LHCN-M2 (cell line): ENCODE results near the gene ALLC. TPM values are rescaled to one million over a fixed set of nuclear protein-coding genes. Genes with fewer than 3 reads are reported as not detected.

Experiments used
- DNase-seq: peaks from one replicate; pipeline ENCODE4 v3.0.0-alpha.2; 2012; ENCODE audit warnings: low read depth
- total RNA-seq: library from RNA; depleted of rRNA; stranded (reverse); fragments of >200 nt; gene quantifications from 2 replicates; pipeline ENCODE4 v1.2.3, GENCODE V29; 2014

ALLC gene
- total RNA-seq, 1 experiment from 2014 or later = not detected

DNA sequence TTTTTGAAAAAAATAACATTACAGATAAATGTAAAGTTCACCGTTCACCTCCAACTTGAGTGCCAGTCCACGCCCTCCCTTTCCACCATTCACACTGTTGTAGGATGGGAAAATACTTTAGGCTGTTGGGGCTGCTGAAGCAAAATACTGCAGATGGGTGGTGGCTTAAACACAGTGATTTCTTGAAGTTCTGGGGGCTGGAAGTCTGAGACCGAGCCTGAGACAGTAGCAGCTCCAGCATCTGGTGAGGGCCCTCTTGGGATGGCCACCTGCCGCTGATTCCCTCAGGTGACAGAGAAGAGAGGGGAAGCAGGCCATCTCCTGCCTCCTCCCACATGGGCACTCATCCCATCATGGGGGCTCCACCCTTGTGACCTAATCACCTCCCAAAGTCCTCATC is 17.7 kb downstream of the ALLC start:
- DNase-seq = no peak

DNA sequence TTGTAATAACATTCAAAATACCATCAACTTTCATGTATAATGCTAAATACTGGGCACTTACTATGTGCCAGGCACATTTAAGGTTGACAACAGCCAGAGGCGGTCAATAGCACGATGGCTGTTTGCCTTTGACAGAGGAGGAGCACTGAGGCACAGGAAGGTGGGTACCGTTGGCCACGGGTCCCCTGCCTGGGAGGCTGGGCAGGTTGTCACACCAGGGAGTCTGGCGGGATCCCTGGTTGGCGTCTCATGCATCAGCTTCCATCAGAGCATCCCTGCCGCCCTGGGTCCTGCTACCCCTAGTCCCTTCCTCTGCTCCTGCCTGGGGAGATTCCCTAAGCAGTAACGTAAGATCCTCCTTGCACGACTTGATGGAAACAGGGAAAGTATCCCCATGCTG is 19.4 kb downstream of the ALLC start:
- no peak for DNase-seq

DNA sequence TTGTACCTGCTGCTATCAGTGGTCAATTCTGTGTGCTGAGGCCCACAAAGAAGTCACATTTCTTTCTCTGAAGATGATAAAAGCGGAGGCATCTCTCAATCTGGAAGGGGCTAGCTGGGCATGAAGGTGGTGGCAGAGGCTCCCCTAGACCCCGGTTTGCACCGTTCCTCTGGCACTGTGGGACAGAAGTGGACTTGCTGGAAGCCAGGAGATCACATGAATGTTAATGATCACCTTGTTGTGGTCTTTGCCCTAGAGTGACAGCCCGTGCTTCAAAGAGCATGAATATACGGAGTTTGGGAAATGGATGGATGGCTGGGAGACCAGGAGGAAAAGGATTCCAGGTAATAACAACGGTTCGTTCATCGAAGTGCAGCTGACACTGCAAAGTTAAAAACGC is 20.2 kb downstream of the ALLC start:
- no peak for DNase-seq

DNA sequence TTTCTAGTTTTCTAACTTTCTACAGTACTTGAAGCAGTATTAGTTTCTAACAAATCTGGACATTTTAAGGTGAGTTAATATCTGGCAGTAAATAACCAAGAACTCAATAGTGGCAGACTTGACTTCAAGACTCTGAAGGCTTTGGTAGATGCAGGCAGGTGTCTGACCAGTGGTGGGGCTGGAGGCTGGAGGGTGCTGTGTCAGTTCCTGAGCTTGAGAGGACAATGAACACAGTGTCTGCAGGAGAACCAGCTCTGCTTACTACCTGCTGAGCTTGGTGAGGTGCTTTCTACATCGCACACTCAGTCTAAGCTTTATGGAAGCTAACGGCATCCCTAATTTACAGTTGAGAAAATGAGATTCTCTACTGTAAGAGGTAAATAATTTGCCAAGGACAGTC is 21.2 kb downstream of the ALLC start:
- DNase-seq = no peak

DNA sequence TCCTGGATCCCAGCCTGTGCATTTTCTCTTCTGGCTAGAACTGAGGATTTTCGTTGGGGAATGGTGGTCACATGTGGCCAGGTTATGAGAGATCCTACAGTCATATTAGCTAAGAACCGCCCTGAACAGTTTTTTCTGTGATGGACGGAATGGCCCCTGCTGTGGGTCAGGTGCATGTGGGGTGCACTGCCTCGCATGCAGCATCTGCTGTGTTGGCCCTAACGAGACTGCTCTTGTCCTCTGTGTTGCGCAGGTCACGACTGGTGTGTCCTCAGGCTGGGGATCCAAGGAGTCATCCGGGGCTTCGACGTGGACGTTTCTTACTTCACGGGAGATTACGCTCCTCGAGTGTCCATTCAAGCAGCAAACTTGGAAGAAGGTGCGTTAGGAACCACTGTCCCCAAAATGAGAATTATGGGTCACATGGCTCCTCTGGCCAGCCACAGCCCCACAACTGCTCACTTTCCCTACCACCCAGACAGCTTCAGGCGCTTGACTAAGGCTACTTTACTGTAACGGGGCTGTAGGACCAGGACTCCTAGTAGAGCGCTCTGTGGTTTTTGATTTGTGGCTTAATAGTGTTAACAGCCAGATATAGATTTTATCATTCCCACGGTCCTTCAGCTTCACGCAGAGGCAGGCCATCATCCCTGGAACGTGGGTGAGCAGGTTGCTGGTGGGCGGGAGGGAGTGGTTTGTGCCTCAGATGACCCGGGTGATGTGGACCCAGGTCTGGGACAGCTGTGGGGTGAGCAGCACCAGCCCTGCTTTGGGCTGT is 21.8 kb downstream of the ALLC start:
- no peak for DNase-seq

DNA sequence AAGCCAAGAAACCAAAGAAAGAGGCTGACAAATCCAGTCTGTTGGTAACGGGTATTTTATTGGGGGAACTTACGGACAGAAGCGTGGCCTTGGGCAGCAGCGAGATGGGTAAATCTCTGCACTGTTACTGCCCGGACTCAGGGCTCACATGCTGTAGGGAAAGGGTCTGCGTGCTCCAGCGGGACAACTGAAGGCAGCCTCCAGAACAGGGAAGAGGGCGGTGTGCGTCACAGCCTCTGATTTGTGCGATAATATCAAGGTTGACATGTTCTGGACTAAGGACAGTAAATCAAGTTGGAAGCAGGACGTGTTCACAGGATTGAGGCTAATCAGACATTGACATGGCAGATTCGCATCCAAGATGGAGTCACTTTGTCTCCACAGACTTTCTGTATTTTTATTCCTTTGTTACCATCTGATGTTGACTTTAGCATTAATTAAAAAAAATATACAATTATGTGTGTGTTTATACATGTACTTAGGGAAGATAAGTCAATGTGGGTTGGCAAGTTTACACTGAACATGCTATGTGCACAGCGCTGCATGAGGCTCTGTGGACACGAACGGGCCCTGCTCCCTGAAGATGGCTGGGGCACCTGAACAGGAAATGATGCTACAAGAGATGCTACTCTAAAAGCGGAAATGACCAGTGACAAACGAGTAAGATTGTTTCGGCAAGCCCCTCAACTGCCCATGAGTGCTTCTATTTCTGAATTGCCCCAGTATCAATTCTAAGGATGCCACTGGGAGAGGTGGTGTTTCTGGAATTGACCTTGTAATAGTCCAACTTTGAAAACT is 22.7 kb downstream of the ALLC start:
- no peak for DNase-seq

DNA sequence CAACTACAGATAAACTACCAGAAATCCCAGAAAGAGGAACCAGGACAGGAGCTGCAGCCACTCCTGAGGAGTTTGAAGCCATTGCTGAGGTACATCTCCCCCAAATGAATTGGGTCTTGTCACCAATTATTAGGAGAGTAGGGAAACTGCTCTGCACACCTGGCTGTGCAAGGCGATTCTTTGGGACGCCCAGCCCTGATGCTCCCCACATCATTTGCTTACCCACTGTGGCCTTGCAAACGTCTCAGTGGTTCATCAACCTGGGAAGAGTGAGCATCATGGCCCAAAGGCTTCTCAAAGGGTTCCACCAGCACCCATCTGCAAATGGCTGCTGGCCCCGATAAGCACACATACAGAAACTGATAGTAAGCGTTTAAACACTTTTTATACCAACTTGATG is 23.6 kb downstream of the ALLC start:
- no peak for DNase-seq

DNA sequence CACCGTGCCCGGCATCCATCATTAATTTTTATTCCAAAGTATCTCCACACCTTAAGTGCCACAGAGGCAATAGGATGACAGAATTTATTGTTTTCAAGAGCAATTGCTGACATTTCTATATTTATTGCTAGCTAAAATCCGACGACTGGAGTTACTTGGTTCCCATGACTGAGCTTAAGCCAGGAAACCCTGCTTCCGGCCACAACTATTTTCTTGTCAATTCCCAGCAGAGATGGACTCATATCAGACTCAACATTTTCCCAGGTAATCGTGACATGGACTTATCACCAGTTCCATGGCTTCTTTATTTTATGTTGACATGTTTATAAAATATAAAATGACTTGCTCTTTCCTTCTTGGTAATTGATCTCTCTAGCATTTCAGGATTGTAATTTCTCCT is 24.8 kb downstream of the ALLC start:
- DNase-seq = no peak

DNA sequence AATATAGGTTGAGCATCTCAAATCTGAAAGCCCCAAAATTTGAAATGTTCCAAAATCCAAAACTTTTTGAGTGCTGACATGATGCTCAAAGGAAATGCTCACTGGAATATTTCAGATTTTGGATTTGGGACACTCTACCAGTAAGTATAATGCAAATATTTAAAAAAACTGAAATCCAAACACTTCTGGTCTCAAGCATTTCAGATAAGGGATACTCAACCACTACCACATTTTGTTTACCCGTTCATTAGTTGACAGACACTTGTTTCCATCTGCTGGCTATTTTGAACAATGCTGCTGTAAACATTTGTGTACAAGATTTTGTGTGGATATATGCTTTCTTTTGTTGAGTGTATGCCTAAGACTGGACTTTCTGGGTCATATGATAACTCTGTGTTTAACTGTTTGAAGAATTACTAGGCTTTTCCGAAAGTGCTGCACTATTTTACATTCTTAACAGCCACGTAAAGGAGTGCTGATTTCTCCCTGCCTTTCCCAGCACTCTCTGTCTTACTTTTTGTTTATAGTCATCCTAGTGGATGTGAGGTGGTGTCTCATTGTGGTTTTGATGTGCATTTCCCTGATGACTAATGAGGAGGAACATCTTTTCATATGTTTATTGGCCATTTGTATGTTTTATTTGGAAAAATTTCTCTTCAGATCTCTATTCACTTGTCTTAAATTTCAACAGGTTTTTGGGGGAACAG is 25.9 kb downstream of the ALLC start:
- peak; percentile 7 for DNase-seq

DNA sequence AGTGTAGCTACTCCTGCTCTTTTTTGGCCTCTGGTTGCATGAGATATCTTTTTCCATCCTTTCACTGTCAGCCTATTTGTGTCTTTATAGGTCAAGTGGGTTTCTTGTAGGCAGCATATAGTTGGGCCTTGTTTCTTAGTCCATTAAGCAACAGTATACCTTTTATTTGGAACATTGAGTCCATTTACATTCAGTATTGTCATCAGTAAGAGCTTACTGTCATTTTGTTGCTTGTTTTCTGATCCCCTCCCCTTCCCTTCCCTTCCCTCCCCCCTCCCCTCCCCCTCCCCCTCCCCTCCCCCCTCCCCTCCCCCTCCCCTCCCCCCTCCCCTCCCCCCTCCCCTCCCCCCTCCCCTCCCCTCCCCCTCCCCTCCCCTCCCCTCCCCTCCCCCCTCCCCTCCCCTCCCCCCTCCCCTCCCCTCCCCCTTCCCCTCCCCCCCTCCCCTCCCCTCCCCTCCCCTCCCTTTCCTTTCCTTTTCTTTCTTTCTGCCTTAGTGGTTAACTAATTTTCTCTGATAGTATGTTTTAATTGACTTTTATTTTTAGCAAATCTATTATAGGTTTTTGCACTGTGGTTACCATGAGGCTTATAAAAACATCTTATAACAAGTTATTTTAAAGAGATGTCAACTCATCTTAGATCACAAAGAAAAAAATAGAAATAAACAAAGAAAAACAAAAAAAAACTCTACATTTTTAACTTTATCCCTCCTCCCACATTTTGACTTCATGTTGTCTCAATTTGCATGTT is 32.2 kb downstream of the ALLC start:
- DNase-seq = no peak

DNA sequence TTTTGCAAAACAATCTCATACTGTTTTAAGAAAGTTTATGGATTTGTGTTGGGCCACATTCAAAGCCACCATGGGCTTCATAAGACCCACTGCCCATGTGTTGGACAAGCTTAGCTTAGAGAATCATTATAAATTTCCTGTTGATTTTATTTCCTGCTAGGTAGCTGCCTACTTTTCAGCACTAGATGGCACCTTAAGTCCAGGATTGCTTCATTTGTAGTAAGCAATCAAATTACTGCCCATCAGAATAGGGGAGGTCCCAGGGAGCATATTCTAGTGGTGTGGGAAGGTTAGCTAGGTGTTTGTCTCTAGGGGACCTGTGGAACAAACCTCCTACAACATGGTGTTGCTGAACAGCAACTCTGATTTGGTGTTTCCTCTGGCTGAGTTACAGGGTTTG is 34.4 kb downstream of the ALLC start:
- DNase-seq = no peak

DNA sequence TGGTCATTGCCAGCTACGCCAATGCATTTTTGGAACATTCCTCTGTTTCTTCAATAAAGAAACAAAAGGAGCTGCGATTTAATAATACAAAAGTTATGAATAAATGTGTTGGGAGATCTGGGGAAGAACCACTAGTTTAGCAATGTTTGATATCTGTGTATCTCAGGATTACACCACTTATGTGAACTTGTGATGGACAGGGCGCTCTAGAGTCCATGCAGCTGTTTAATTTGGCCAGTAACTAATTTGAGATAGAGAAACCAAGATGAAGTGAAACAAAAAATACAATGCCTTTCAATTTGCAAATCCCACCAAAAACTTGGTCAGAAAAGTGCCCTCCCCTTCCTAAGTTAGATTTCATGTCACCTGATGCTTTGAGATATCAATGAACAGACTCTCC is 38.5 kb downstream of the ALLC start:
- no peak for DNase-seq

DNA sequence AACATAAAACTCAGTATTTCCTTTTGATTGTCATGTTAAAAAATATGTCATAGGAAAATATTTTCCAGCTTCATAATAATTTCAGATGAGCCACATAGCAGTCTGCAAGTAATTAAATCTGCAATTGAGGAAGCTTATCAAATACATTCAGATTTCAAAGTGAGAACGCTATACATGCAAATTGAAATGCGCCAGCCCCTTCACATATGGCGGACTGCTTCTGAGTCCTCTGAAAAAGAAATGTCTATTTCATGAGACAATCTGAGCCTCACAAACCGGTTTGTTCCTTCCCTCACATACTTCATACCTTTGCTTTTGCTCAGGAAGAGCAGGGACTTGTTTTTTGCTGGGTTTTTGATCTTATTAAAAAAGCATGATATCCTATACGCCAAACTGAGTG is 43.1 kb downstream of the ALLC start:
- no peak for DNase-seq

DNA sequence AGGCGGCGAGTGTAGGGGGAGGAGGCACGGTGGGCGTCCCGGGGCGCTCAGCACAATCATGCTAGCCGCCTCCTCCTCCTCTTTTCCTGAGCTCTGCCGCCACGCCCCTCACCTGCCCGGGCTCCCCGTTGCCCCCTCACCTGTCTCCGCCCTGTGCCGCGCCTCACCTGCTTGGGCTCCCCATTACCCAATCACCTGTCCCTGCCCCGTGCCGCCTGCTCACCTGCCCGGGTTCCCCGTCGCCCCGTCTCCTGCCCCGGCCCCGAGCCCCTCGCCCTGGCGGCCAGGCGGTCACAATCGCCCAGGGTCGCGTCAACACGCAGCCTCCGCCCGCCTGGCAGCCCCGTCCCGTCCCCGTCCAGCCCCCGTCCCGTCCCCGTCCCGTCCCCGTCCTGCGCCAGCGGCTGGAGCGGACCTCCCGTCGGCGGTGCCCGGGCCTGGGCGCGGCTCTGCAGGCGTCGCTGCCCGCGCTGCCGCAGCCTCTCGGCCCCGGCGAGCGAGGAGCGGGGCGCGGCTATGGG is 45.3 kb downstream of the ALLC start, which contains the start of gene DCDC2C:
Gene DCDC2C, plus strand, starts transcription at position 340 of the 521 bp plus-strand sequence. Its CDS starts 177 bp downstream, at position 517.
- no peak for DNase-seq

DNA sequence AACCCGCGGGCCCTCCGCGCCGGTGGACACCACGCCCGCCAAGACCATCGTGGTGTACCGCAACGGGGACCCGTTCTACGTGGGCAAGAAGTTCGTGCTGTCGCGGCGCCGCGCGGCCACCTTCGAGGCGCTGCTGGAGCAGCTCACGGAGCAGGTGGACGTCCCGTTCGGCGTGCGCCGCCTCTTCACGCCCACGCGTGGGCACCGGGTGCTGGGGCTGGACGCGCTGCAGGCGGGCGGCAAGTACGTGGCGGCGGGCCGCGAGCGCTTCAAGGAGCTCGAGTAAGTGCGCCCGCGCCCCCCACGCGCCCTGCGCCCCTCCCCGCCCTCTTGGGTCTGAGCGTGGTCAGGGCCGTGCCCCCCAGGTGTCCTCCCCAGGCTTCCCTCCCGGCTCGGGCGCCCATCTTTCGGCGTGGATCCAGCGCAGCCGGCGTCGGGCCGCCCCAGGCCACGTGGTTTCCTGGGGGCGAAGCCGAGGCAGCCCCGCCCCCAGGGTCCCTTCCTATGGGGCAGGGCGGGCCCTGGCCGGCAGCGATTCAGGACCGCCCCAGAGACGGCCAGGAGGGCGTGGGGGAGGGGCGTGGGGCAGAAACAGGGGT is 45.9 kb downstream of the ALLC start:
- no peak for DNase-seq

DNA sequence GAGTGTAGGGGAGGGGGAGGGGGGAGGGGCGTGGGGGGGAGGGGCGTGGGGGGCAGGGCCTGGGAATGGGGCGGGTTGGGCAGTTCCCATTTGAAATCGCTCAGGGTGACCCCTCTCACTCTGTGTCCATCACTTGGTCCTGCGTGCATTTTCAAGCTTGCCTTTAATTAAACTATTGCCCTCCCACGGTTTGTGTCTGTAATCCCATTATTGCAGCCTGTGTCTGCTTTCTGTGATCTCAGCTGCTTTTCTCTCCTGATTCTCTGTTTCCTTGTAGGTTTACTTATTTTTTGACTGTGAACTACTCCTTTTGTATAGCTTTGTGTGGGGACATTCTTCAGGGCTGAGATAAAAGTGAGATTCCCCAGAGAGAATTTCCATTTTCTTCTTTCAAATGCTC is 46.7 kb downstream of the ALLC start:
- DNase-seq = no peak

DNA sequence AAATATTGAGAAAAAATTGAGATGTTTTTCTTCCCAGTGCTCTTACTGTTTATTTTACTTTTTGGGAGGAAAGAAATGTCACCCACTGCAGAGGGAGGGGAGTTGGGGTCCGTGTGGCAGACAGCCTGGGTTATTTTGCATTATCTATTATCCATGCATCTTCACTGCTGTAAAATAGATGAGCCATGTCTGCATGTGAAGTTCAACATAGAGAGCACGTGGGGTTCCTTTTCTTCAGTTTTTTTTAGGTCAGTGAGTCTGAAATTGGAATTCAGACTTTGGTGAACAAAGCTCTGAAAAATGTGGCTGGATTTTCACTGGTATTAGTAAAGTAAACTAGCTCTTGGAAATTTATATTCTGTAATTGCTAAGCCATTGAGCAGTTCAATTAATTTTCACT is 47.8 kb downstream of the ALLC start:
- DNase-seq = no peak

DNA sequence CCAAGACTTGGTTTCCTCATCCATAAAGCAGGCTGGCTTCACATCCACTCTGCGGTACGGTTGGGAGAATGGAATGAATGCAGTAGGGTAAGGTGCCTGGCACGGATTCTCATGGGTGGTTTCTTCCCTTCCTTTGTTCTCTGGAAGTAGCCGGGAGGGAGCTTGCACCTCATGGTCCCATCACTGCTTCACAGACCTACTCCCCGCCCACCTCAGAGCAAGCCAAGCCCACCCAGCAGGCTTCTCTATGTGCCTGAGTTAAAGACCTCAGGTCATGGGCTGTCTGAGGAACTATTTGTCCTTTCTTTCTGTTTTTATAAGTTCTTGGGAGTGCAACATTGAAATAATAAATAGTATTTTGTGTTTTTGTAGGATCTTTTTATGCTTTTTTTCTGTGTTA is 48.9 kb downstream of the ALLC start:
- DNase-seq = no peak

DNA sequence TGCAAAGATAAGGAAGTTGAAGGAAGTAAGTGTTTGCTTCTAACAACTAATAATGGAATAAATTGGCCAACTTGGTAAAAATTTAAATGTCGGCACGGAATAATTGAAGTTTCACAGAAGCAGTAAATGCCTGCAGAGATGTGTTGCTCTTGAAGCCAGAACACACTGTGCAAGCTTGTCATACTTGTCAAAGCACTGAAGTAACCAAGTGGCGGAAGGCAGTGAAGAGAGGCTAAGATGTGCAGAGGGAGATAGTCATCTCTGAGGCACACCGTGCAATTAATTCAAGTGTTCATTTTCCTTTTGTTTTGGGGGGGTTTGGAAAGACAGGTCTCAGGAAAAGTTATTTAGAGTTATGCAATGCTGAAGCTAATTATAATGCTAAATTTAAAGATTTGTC is 50.6 kb downstream of the ALLC start:
- no peak for DNase-seq

DNA sequence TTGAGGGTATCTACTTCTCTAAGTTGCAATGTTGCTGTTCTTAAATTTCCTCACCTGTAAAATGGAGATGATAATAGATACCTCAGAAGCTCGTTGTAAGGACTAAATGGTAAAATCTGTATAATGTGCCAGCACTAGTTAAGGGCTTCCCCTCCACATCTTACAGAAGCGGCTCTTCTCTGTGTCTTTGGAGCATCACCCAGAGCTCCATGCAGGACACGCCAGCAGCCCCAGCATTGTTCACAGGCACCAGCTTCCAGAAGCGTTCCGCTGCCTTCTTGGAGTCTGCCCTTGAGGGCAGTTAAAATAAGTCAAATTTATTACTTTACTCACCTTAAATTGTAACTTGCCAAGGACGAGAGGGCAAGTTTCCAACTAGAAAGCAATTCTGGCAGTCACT is 51.2 kb downstream of the ALLC start:
- no peak for DNase-seq

DNA sequence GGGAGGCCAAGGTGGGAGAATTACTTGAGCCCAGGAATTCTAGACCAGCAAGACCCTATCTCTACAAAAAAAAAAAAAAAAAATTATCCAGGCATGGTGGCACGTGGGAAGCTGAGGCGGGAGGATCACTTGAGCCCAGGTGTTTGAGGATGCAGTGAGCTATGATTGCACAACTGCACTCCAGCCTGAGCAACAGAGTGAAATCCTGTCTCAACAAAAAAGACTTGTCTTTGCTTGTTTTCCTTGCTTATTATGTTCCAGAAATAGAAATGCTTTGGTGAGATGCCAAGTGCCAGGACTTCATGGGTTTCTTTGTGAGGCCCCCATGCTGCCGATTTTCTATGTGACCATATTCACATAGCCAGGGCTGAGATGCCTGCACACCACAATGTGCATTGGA is 54.4 kb downstream of the ALLC start:
- no peak for DNase-seq
